Spleen (tissue), 11 donors: ENCODE data around the gene TSC22D3. TPM values are rescaled to one million over a fixed set of nuclear protein-coding genes. Genes with fewer than 3 reads are reported as not detected.
"Not testable (repeated sequence)": the region's sequence is repeated elsewhere in the genome, so short reads cannot be mapped to it uniquely, and the experiment has no call there.

Experiments used
- DNase-seq: peaks from one replicate; pipeline ENCODE4 v3.0.0-alpha.2; 2020
- H3K27ac ChIP-seq, 8 donors: fragments of 200-600 bp; sonication (generic) in 7 of 8; 1 replicate in 4 of 8; 2 replicates in 4 of 8; pipeline versions ENCODE4 v1.5.0 to v1.8.0; 2016 to 2021; ENCODE audit warnings: inconsistent platforms in 4 of 8, mild to moderate bottlenecking in 4 of 8, moderate library complexity in 1 of 8
- H3K27me3 ChIP-seq, 7 donors: fragments of 200-600 bp; sonication (generic) in 6 of 7; replicated peaks in 1 of 7; 1 replicate in 4 of 7; 2 replicates in 3 of 7; pipeline versions ENCODE4 v1.5.0 to v1.8.0; 2016 to 2021; ENCODE audit warnings: inconsistent platforms in 3 of 7, mild to moderate bottlenecking in 1 of 7
- H3K36me3 ChIP-seq, 6 donors: fragments of 200-600 bp; sonication (generic) in 5 of 6; 1 replicate in 4 of 6; 2 replicates in 2 of 6; pipeline versions ENCODE4 v1.5.0 to v1.8.0; 2016 to 2021; ENCODE audit warnings: inconsistent platforms in 2 of 6
- H3K4me1 ChIP-seq, 6 donors: fragments of 200-600 bp; sonication (generic) in 5 of 6; 1 replicate in 3 of 6; 2 replicates in 3 of 6; pipeline versions ENCODE4 v1.5.0 to v1.8.0; 2016 to 2021; ENCODE audit warnings: inconsistent platforms in 3 of 6
- H3K4me3 ChIP-seq, 8 donors: fragments of 200-600 bp; sonication (generic) in 7 of 8; 1 replicate in 4 of 8; 2 replicates in 4 of 8; pipeline versions ENCODE4 v1.5.0 to v1.8.0; 2016 to 2021; ENCODE audit warnings: inconsistent platforms in 4 of 8, mild to moderate bottlenecking in 4 of 8, moderate library complexity in 2 of 8
- H3K9me3 ChIP-seq, 8 donors: fragments of 200-600 bp; sonication (generic) in 7 of 8; 1 replicate in 4 of 8; 2 replicates in 4 of 8; pipeline versions ENCODE4 v1.5.0 to v1.8.0; 2016 to 2021; ENCODE audit warnings: inconsistent platforms in 4 of 8
- CTCF ChIP-seq, 11 experiments: fragments of 200-600 bp in 7 of 11; fragments of 450-650 bp in 4 of 11; sonication (generic) in 4 of 11; IDR thresholded peaks in 8 of 11; conservative IDR thresholded peaks in 3 of 11; 1 replicate in 7 of 11; 2 replicates in 4 of 11; pipeline versions ENCODE4 v1.4.0 to v1.8.0; 2016 to 2021; ENCODE audit warnings: antibody characterized with exemption in 11 of 11, inconsistent platforms in 4 of 11, mild to moderate bottlenecking in 1 of 11
- POLR2A ChIP-seq, 3 donors: fragments of 450-650 bp; IDR thresholded peaks; one replicate each; pipeline ENCODE4 v1.5.1; 2017; ENCODE audit warnings: antibody characterized with exemption in 3 of 3, mild to moderate bottlenecking in 1 of 3
- POLR2AphosphoS5 ChIP-seq, 3 donors: sonication (generic); formaldehyde crosslinking; IDR thresholded peaks; one replicate each; pipeline ENCODE4 v1.5.1; 2017; ENCODE audit warnings: antibody characterized with exemption in 3 of 3
- WGBS, 5 donors: extraction: QIAGEN DNeasy Blood & Tissue Kit in 3 of 5; methylation state at CpG; one replicate each; pipeline versions ENCODE4 v1.1.5 to v1.1.7; 2013 to 2018; 5-methylcytosine and 5-hydroxymethylcytosine counted together
- intact Hi-C: fragments of 100-400 bp; cut with DNase I; formaldehyde crosslinking; loops from one replicate; pipeline ENCODE4 v1.15.0; 2023; ENCODE audit warnings: low total_unique reads
- polyA plus RNA-seq, 3 donors: library from polyadenylated mRNA; stranded (reverse); fragments of 200-250 nt; gene quantifications; one replicate each; pipeline ENCODE4 v1.2.1, GENCODE V29; 2013
- total RNA-seq, 7 donors: library from RNA; depleted of rRNA in 3 of 7; stranded (reverse); fragments of >200 nt in 3 of 7; fragmentation: NEBNext Ultra II Directional in 4 of 7; extraction: Animal tissue kit (Norgen Biotek cat#: 25700) in 4 of 7; gene quantifications; one replicate each; pipeline versions ENCODE4 v1.1.0 to v1.2.1, GENCODE V29; 2016 to 2021
- donor health status: healthy with polysubstance abuse.
- donor health status: DM: no; HTN: no; CAD: no; lungs with moderate emphysema.
- donor health status: DM: no; HTN: no; CAD: no.
- donor health status: Bipolar disorder and iron deficiency.
- donor health status: healthy.
- donor health status: DM: no; HTN: no; CAD: no.
- donor health status: DM: yes; HTN: yes; CAD: no.

Gene TSC22D3
- total and polyA plus RNA-seq, 10 donors = 91.7 to 579 (median 297) TPM

GRCh38 chrX:107672955-107673378 lies 102.6 kb downstream of the TSC22D3 start:
- H3K27ac ChIP-seq = peak overlapping the region; percentile 77 to 95 (median 90)
- DNase-seq = peak; percentile 93
- TF ChIP-seq POLR2A (IDR thresholded peaks at IDR 0.05) = peak in 1 of 3 donors; percentile 50
- TF ChIP-seq POLR2AphosphoS5 (IDR thresholded peaks at IDR 0.05) = peak; percentile 89 to 90 (median 89)
- peak; percentile 40 to 86 (median 79) for TF ChIP-seq CTCF (IDR thresholded peaks at IDR 0.05 in 8 of 11, conservative IDR thresholded peaks at IDR 0.05 in 3 of 11)
- H3K9me3 ChIP-seq = no peaks in the 10 kb centered on the region
- H3K4me3 ChIP-seq = peak overlapping the region in 1 of 8 donors; percentile 66
- peaks cover 0 to 28% (median 0%) of the 10 kb centered on the region in 7 donors for H3K27me3 ChIP-seq
- 10 to 80% (median 12%) methylated on average over 1 to 9 of the region's 9 CpGs for WGBS, 5 donors
- peaks cover 7 to 52% (median 39%) of the 10 kb centered on the region in 6 donors for H3K4me1 ChIP-seq
- no peaks in the 10 kb centered on the region for H3K36me3 ChIP-seq
- intact Hi-C loops = loop anchor here (5.0 to 10.0 kb wide), 2 partner anchors 52 to 99 kb away; no protein-coding TSS in a partner anchor

GRCh38 chrX:107671256-107671655 lies 104.3 kb downstream of the TSC22D3 start:
- intact Hi-C loops = loop anchor here (5.0 to 10.0 kb wide), 2 partner anchors 54 to 101 kb away; no protein-coding TSS in a partner anchor
- Histone ChIP-seq H3K27ac (peak overlapping the region in 2 of 8 donors; percentile 91 to 95), H3K27me3 (peaks cover 0 to 28% (median 0%) of the 10 kb centered on the region in 7 donors), H3K4me1 (peaks cover 6 to 41% (median 34%) of the 10 kb centered on the region in 6 donors)
- not testable (repeated sequence) for H3K9me3 ChIP-seq, DNase-seq, H3K36me3 ChIP-seq, H3K4me3 ChIP-seq
- WGBS, 5 donors = 87 to 98% (median 89%) methylated on average over 9 of the region's 9 CpGs

- WGBS, 5 donors = 58 to 86% (median 76%) methylated on average over 5 of the region's 5 CpGs
- intact Hi-C loops = loop anchor here (5.0 to 10.0 kb wide), 2 partner anchors 55 to 102 kb away; no protein-coding TSS in a partner anchor
- TF ChIP-seq POLR2A (IDR thresholded peaks at IDR 0.05) = no peak
- TF ChIP-seq POLR2AphosphoS5 (IDR thresholded peaks at IDR 0.05) = no peak
- no peaks in the 10 kb centered on the region for H3K36me3 ChIP-seq
- H3K4me1 ChIP-seq = peaks cover 6 to 29% (median 24%) of the 10 kb centered on the region in 6 donors
- no peak overlapping the region for H3K4me3 ChIP-seq
- H3K27ac ChIP-seq = no peak overlapping the region
- DNase-seq = no peak
- peaks cover 0 to 21% (median 0%) of the 10 kb centered on the region in 7 donors for H3K27me3 ChIP-seq
- no peaks in the 10 kb centered on the region for H3K9me3 ChIP-seq
Measured at GRCh38 chrX:107669885-107670628, 105.5 kb downstream of the TSC22D3 start.

GRCh38 chrX:107669261-107669660 lies 106.3 kb downstream of the TSC22D3 start:
- Histone ChIP-seq H3K4me1 (peaks cover 6 to 21% (median 16%) of the 10 kb centered on the region in 6 donors), H3K4me3 (no peak overlapping the region), H3K9me3 (no peaks in the 10 kb centered on the region), H3K27me3 (peaks cover 0 to 21% (median 0%) of the 10 kb centered on the region in 7 donors), H3K27ac (no peak overlapping the region), H3K36me3 (peaks cover 0 to under 1% (median 0%) of the 10 kb centered on the region in 6 donors)
- DNase-seq = no peak
- TF ChIP-seq CTCF (IDR thresholded peaks at IDR 0.05 in 8 of 11, conservative IDR thresholded peaks at IDR 0.05 in 3 of 11) (no peak), POLR2A (IDR thresholded peaks at IDR 0.05) (no peak), POLR2AphosphoS5 (IDR thresholded peaks at IDR 0.05) (no peak)
- WGBS, 5 donors = 52 to 63% (median 57%) methylated on average over 2 to 4 of the region's 4 CpGs
- intact Hi-C loops = no loop called here

GRCh38 chrX:107668710-107669109 lies 106.9 kb downstream of the TSC22D3 start:
- DNase-seq, H3K36me3 ChIP-seq, H3K9me3 ChIP-seq, H3K27ac ChIP-seq, intact Hi-C loops, H3K4me3 ChIP-seq: not testable (repeated sequence)
- Histone ChIP-seq H3K27me3 (peaks cover 0 to 21% (median 0%) of the 10 kb centered on the region in 7 donors), H3K4me1 (peaks cover 6 to 19% (median 12%) of the 10 kb centered on the region in 6 donors)
- WGBS, 5 donors = 78 to 100% (median 82%) methylated on average over 5 of the region's 5 CpGs
